Stromal cell of bone marrow (primary cell): ENCODE results near the gene KRT86.
"Not testable (repeated sequence)": the region's sequence is repeated elsewhere in the genome, so short reads cannot be mapped to it uniquely, and the experiment has no call there.

Experiments
- DNase-seq: peaks from one replicate; pipeline ENCODE4 v3.0.0-alpha.2; 2012; ENCODE audit warnings: low read depth

The KRT86 gene

DNA sequence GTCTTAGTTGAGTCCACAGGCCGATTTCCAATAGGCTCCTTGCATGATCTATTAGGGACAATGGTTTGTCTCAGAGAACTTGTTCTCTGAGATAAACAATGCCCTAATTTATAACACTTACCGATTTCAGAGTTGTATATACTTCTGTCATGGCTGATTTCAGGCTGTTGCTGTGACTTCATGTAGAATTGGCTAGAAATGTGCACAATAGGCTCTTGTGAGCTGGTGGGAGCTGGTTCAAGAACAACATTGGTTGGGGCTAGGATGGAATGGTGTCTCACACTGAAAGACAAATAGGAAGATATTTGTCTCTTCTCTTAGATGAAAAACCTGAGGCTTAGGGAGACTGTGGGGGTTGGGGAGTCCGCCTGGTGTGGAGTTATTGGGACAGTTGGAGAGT, 6.7 kb upstream of the KRT86 start:
- no peak for DNase-seq

DNA sequence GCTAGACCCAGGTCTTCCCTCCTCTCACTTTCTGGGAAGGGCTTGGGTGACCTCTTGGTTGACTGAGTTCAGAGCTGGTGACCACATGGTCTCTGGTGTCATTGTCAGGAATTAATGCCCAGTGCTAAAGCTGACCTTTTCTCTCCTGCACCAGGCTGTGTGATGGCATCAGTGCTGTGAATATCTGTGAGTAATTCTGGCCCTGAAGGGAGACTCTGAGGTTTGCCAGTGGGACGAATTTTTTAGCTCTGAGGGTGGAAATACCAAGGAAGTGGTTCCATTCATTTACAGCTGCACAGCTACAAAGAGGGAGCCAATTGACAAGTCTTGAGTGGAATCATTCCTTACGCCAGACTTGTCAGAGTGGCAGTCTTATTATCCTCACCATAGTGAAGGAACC, 6.2 kb upstream of the KRT86 start:
- DNase-seq: peak; percentile 49

DNA sequence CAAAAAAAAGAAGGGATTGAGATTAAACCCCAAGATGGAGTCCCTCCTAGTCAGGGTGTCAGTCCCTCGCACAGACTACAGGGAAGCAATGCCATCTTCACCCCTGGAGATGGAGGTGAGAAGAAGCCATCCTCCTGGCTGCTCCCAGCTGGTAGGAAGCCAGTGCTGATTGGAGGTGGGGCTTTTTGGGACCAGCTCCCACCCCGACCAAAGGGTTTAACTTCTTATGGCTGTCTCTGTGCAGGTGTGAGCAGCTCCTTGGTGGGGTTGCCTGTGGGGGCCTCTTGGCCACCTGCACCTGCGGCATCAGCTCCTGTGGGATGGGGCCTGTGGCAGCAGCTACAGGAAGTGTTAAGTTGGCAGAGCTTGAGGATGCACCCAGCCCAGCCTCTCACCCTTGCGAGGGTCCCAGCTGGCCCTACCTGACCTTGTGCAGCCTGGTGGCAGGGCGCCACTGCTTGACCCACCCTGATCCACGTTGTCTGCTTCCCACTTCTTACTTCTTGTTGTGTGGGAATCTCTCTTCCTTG, 3.8 kb upstream of the KRT86 start:
- no peak for DNase-seq

- no peak for DNase-seq
Measured at GRCh38 chr12:52271158-52271557, 3.3 kb upstream of the KRT86 start.

GRCh38 chr12:52275686-52276085, 1.2 kb downstream of the KRT86 start:
- DNase-seq: no peak

- DNase-seq: no peak
Measured at GRCh38 chr12:52277486-52278245, 3.2 kb downstream of the KRT86 start.

DNA sequence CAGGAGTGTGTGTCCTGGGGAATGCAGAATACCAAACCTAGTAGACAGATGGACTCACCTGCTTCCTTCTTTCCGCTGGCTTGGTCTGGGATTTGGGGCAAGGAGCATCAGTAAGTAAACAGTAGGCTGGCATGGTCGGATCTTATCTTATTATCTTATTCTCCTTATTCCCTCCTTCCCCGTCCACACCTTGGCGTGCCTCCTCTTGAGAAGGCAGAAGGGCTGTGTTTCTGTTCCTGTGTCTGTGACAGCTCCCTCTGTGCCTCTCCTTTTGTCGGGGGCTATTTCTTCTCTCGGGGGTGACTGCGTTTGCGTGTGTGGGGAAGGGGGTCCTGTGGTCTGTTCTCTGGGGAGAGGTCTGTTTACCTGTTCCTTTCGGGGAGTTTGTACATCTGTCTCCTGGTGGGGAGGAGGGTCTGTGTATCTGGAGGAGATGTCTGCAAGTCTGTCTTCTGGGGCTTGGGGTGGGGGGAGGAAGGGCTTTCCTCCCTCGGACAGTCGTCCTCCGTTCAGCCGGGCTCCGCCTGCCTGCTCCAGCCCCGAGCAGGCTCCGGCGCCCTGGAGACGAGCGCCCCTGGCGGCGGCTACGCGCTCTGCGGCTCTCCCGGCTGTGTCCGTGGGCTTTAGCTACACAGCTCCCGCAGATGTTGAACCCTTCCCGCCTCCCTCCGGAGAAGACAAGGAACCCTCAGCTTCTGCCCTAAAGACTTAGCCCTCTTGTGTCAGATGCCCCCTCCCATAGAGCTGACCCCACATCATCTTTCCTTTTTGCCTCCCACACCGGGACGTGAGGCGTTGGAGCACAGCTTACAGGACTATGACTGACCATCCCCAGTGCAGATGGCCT, 4.4 kb downstream of the KRT86 start:
- no peak for DNase-seq

DNA sequence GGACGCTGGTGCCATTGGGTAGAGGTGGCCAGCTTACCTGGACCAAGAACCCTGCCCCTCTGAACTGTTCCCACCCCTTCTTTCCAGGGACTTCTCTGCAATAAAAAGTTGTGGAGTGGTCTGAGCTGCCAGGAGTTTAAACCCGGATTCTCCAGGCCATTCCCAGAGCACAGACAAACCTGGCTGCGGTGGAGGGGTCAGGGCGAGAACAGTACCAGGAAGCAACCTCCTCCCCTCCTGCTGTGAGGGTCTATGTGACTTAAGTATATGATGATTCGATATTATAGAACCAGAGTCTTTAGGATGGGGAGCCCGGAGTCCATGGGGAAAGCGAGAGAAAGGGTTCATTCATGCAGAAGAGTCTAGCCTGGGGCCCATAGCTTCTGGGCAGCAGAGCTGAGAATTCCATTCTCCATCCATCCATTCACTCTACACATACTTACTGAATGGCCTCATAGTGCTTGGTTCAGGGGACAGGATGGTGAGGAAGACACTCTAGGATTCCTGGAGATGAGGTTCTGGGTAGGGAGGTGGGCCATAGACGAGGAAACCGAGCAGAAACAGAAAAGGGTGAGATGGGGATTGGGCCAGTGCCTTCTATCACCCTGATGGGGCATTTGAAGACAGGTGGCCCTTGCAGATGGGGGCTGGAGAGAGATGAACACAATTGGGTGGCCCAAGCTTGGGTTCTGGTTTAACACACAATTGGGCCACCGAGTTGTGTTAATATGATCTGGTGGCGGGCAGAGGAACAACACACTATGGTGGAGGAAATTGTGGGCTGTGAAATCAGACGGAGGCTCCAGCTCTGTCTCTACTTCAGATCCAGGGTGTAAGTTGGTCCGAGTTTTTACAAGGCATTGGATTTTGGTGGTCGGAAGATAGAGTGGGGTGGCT, 5.2 kb downstream of the KRT86 start:
- no peak for DNase-seq

DNA sequence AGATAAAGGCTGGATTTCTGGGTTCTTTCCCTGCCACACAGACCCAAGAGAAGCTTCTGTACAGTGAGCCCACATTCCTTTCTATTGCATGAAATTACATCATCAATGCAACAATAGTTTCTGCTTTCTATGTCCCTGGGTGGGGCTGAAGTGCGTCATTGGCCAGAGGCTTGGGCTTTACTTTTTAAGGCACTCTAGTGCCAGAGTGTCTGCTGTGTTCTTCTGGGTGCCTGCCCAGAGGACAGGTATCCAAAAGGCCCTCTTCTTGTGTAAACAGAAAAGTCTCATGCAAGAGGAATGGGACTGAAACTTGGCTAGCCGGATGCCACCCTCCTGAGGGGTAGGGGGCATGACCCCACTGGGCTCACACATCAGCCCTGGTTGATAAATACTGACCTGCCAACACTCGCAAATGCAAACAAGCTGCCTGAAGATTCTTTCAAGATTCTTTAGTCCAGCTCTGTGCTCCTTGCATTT, 5.9 kb downstream of the KRT86 start:
- peak; percentile 89 for DNase-seq

DNA sequence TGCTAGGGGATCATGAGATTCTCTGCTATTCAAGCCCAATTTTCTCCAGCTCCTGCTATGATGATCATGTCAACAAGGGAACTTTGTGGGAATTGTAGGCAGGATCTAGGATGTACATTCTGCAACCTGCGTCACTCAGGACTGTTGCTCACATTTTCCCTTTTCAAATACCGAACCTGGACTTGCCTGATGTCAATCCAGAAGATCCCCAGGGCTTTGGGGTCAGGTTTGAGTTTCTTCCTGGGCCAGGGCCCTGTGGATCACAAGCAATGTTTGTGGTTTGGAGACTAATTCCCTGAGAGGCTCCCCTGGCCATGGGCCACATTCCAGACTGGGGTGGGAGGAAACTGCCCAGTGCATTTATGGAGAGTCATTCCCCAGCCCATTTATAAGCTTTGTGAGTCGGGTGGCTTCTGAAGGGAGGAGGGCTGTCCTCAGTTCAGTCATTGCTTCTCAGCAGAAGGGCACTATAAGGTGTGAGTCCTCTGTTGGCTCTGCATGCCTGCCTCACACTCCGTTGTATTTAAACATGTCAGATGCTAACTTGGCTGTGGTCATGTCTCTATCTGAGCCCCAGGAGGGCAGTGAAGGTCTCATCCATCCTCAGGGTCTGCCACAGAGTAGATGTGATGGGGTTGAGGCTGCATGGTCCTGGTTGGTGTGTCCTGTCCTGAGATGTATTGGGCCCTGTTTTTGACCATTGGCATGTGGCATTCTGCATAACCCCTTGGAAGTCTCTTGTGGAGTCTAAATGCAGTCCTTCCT, 6.5 kb downstream of the KRT86 start:
- peak; percentile 98 for DNase-seq

- no peak for DNase-seq
Measured at GRCh38 chr12:52284562-52285171, 10.2 kb downstream of the KRT86 start.

DNA sequence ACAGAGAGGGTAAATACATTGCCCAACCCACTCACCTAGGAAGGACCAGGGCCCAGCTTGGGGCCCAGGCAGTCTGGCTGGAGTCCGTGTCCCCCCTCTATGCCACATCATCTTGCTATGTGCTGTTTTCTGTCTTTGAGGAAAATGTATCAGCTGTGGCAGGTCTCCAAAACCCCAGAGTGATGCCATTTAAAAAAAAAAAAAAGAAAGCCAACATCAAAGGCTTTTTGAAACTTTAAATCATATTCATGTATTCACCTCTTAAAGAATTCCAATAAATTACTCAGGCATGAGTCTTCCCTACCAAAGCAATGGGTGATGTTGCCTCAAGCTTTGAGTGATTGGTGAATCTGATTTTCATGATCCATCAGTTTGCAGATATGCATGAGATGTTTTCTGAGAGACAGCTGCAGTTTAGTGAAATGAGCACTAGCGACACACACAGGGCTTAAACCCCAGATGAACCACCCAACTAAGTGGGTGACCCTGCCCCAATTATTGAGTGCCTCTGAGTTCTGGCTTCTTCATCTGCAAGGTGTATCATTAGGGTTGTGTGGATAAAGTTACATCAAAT, 10.8 kb downstream of the KRT86 start:
- DNase-seq: no peak

DNA sequence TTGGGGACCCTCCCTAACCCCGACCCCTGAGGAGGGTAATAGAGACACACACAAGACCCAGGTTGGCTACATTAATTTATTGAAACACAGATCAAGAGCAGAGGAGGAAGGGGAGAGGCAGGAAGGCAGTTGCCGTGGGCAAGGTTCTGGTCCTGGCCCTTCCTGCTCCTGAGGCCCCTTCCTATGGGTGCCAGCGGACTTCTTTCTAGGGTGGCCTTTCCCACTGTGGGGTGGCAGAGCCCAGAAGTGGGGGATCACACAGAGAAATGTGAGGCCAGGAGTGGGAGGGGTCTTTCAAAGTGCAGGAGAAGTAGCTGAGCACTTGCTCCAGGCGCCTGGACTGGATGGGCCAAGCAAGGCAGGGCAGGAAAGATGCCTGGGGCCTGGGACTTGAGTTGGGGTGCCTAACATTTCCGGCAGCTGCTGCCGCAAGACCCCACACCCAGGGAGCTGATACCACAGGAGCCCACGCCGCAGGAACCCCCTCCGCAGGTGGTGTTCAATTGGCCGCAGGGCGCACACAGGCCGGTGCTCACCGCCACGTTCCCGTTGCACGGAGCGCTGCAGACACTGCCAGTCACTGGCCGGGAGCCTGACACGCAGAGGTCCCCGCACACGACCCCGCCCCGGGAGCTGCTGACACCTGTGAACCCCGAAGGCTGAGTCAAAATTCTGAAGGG, 11.5 kb downstream of the KRT86 start:
- no peak for DNase-seq

DNA sequence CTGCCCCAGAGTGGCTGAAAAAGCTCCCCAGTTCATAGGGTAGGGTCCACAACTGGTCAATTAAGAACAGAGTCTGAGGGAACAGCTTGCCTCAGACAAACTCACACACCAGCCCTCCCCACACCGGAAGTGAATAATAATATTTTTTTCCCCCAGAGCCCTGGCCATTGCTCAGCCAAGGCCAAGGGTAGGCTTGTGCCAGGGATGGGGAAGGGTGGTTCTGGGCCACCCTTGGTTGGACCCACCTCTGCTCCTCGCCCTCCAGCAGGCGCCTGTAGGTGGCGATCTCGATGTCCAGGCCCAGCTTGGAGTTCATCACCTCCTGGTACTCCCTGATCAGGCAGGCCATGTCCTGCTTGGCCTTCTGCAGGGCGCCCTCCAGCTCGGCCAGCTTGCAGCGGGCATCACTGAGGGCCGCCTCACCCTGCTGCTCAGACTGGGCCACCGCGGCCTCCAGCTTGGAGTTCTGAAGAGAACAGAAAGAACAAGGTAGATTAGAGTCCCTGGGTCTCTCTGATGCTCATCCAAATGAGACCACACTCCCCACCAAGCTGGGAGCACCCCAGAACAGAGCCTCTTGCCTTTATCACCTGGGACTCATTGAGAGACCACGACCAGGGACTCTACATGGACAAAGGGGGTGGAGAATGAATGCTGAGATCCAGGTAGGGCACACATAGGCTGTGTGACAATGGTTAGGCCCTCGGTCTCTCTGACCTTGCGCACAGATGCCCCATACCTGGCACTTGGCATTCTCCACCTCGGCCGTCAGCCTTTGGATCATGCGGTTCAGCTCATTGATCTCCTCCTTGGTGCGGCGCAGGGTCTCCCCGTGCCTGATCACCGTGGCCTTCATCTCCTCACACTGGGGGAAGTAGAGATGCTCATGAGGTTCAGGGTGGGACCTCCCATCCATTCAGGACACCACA, 12.7 kb downstream of the KRT86 start:
- DNase-seq: not testable (repeated sequence)

GRCh38 chr12:52287816-52288805, 13.7 kb downstream of the KRT86 start:
- DNase-seq: not testable (repeated sequence)

DNA sequence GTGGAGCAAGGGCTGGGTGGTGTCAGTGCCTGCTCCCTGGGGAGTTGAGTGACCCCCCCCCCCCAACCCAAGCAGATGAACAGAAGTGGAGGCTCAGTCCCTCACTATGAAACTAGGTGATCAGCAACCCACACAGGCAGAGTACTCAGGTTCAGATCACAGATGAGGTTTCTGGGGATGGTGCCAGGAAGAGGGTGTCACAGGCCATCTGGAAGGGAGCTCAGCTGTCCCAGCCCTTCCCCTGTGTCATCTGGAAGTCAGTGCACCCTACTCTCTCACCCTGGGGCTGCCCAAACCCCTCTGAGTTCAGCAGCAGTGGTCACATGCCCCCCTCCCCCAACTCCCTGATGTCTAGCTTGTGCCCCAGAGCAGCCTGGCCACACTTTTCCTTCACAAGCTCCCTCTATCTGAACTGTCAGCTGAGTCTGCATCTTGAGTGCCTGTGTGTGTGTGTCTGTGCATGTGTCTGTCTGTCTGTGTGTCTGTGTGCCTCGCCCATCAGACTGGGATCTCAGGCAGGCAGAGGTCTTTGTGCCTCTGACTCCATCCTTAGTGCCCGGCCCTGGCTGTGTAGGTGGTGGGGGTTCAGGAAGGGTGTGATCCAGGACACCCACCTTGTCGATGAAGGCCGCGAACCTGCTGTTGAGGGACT, 16.2 kb downstream of the KRT86 start:
- not testable (repeated sequence) for DNase-seq
